SK-N-SH treated with all-trans-retinoic acid at 6 μM for 48 hours (cell line): Measurements from ENCODE around the gene ZBTB24.

Experiments
- POU6F1 ChIP-seq: fragments of 250-450 bp; sonication (Bioruptor Pico); IDR thresholded peaks from 2 replicates; pipeline ENCODE4 v1.8.0; 2021; ENCODE audit warnings: low read depth, mild to moderate bottlenecking, moderate library complexity, borderline replicate concordance
- RARB ChIP-seq: fragments of 250-450 bp; sonication (Bioruptor Pico); IDR thresholded peaks from 2 replicates; pipeline ENCODE4 v1.8.0; 2021; ENCODE audit warnings: mild to moderate bottlenecking, moderate library complexity
- SNAI2 ChIP-seq: fragments of 250-450 bp; sonication (Bioruptor Pico); IDR thresholded peaks from 2 replicates; pipeline ENCODE4 v1.5.0; 2020; ENCODE audit warnings: mild to moderate bottlenecking, moderate library complexity
- ZNF565 ChIP-seq: fragments of 450-650 bp; formaldehyde crosslinking; conservative IDR thresholded peaks from 2 replicates; pipeline ENCODE4 v1.5.0; 2020; ENCODE audit warnings: low read depth, mild to moderate bottlenecking, moderate library complexity
- TF ChIP-seq, protein P1 (sequence below): fragments of 250-450 bp; sonication (Bioruptor Pico); IDR thresholded peaks from 2 replicates; pipeline ENCODE4 v1.5.0; 2020; ENCODE audit warnings: mild to moderate bottlenecking, moderate library complexity

DNA sequence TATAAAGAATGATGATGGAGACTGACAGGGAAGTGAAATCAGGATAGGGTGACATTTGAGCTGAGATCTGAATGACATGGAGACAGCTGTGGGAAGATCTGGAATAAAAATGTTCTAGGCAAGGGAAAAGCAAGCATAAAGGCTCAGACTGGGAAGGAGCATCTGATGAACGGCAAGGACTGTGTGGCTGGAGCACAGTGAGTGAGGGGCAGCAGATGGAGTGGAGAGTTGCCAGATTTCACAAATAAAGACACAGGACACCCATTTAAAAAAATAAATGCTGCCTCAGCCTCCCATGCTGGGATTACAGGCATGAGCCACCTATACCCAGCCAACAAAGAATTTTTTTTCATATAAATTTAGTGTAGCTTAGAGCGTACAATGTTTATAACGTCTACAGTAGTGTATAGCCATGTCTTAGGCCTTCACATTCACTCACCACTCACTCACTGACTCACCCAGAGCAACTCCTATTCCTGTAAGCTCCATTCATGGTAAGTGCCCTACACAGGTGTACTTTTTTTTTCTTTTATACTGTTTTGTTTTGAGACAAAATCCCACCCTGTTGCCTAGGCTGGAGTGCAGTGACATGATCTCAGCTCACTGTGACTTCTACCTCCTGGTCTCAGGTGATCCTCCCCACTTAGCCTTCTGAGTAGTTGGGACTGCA lies 2.4 kb upstream of the ZBTB24 start:
- no peak for TF ChIP-seq ZNF565 (CRISPR knock-in tag)
- TF ChIP-seq, protein P1, sequence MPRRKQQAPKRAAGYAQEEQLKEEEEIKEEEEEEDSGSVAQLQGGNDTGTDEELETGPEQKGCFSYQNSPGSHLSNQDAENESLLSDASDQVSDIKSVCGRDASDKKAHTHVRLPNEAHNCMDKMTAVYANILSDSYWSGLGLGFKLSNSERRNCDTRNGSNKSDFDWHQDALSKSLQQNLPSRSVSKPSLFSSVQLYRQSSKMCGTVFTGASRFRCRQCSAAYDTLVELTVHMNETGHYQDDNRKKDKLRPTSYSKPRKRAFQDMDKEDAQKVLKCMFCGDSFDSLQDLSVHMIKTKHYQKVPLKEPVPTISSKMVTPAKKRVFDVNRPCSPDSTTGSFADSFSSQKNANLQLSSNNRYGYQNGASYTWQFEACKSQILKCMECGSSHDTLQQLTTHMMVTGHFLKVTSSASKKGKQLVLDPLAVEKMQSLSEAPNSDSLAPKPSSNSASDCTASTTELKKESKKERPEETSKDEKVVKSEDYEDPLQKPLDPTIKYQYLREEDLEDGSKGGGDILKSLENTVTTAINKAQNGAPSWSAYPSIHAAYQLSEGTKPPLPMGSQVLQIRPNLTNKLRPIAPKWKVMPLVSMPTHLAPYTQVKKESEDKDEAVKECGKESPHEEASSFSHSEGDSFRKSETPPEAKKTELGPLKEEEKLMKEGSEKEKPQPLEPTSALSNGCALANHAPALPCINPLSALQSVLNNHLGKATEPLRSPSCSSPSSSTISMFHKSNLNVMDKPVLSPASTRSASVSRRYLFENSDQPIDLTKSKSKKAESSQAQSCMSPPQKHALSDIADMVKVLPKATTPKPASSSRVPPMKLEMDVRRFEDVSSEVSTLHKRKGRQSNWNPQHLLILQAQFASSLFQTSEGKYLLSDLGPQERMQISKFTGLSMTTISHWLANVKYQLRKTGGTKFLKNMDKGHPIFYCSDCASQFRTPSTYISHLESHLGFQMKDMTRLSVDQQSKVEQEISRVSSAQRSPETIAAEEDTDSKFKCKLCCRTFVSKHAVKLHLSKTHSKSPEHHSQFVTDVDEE (CRISPR knock-in tag), result no peak
- TF ChIP-seq RARB (CRISPR knock-in tag), result no peak
- no peak for TF ChIP-seq POU6F1 (CRISPR knock-in tag)
- no peak for TF ChIP-seq SNAI2 (CRISPR knock-in tag)
